ENCODE results near the gene GAB2. TPM values are rescaled to one million over a fixed set of nuclear protein-coding genes. Genes with fewer than 3 reads are reported as not detected.

GAB2 gene
- total RNA-seq, 2 experiments from 2014 or later = 10.7 to 11.9 TPM

GRCh38 chr11:78290293-78291176 is 127.1 kb downstream of the GAB2 start:
- H3K4me3 ChIP-seq (ENCODE audit: low read length) = no peak overlapping the region
- no peak for TF ChIP-seq CTCF (IDR thresholded peaks at IDR 0.05)
- peak in 3 of 14 experiments; percentile 42 to 70 (median 63) for DNase-seq
- H3K36me3 Mint-ChIP-seq (ENCODE audit: low read depth) = no peaks in the 10 kb centered on the region
- peak; percentile 46 for ATAC-seq (ENCODE audit: poor library complexity)
- peak overlapping the region in 1 of 2 donors; percentile 31 for H3K27ac ChIP-seq (ENCODE audit: low read depth in 1 of 2, low read length in 2 of 2)
- H3K9me3 Mint-ChIP-seq = peaks cover 4% of the 10 kb centered on the region
- intact Hi-C loops (cut with DNase I, micrococcal nuclease) = no loop called here
- POLR2A ChIA-PET = no interaction called here
- CTCF ChIA-PET = interaction anchor here (1.5 kb wide), 1 partner anchor 99 kb away, joined by 3 read pairs; no protein-coding TSS in a partner anchor
- H3K4me3 Mint-ChIP-seq = no peak overlapping the region
- no peaks in the 10 kb centered on the region for H3K36me3 ChIP-seq (ENCODE audit: insufficient read depth, low read length)
- H3K4me1 ChIP-seq (ENCODE audit: insufficient read depth, low read length) = peaks cover 9% of the 10 kb centered on the region
- no peaks in the 10 kb centered on the region for H3K27me3 Mint-ChIP-seq
- H3K9me3 ChIP-seq (ENCODE audit: control insufficient read depth in 1 of 2, insufficient read depth in 1 of 2, low read length in 2 of 2) = no peaks in the 10 kb centered on the region
- no peaks in the 10 kb centered on the region for H3K27me3 ChIP-seq (ENCODE audit: control insufficient read depth in 1 of 2, insufficient read depth in 2 of 2, low read length in 2 of 2)
- no peak overlapping the region for H3K27ac Mint-ChIP-seq
- H3K4me1 Mint-ChIP-seq (ENCODE audit: low read depth) = peaks cover 26% of the 10 kb centered on the region

- ATAC-seq (ENCODE audit: poor library complexity) = no peak
- POLR2A ChIA-PET = no interaction called here
- Histone ChIP-seq H3K36me3 (ENCODE audit: insufficient read depth, low read length) (no peaks in the 10 kb centered on the region), H3K4me1 (ENCODE audit: insufficient read depth, low read length) (peaks cover 9% of the 10 kb centered on the region), H3K27me3 (ENCODE audit: control insufficient read depth in 1 of 2, insufficient read depth in 2 of 2, low read length in 2 of 2) (no peaks in the 10 kb centered on the region), H3K4me3 (ENCODE audit: low read length) (no peak overlapping the region), H3K9me3 (ENCODE audit: control insufficient read depth in 1 of 2, insufficient read depth in 1 of 2, low read length in 2 of 2) (no peaks in the 10 kb centered on the region), H3K27ac (ENCODE audit: low read depth in 1 of 2, low read length in 2 of 2) (peak overlapping the region in 1 of 2 donors; percentile 31)
- Mint-ChIP-seq H3K36me3 (ENCODE audit: low read depth) (no peaks in the 10 kb centered on the region), H3K27me3 (no peaks in the 10 kb centered on the region), H3K4me3 (no peak overlapping the region), H3K27ac (no peak overlapping the region), H3K4me1 (ENCODE audit: low read depth) (peaks cover 26% of the 10 kb centered on the region), H3K9me3 (peaks cover 4% of the 10 kb centered on the region)
- intact Hi-C loops (cut with DNase I, micrococcal nuclease) = no loop called here
- DNase-seq = no peak
- CTCF ChIA-PET = no interaction called here
- no peak for TF ChIP-seq CTCF (IDR thresholded peaks at IDR 0.05)
Observed at GRCh38 chr11:78289552-78290292, 127.9 kb downstream of the GAB2 start.

- Histone ChIP-seq H3K4me3 (ENCODE audit: low read length) (no peak overlapping the region), H3K27ac (ENCODE audit: low read depth in 1 of 2, low read length in 2 of 2) (no peak overlapping the region), H3K9me3 (ENCODE audit: control insufficient read depth in 1 of 2, insufficient read depth in 1 of 2, low read length in 2 of 2) (no peaks in the 10 kb centered on the region), H3K27me3 (ENCODE audit: control insufficient read depth in 1 of 2, insufficient read depth in 2 of 2, low read length in 2 of 2) (no peaks in the 10 kb centered on the region), H3K36me3 (ENCODE audit: insufficient read depth, low read length) (no peaks in the 10 kb centered on the region), H3K4me1 (ENCODE audit: insufficient read depth, low read length) (no peaks in the 10 kb centered on the region)
- DNase-seq (no peak), ATAC-seq (ENCODE audit: poor library complexity) (no peak)
- peaks cover 4% of the 10 kb centered on the region for H3K9me3 Mint-ChIP-seq
- H3K27me3 Mint-ChIP-seq = no peaks in the 10 kb centered on the region
- TF ChIP-seq CTCF (IDR thresholded peaks at IDR 0.05) = no peak
- ChIA-PET CTCF (no interaction called here), POLR2A (no interaction called here)
- H3K36me3 Mint-ChIP-seq (ENCODE audit: low read depth) = no peaks in the 10 kb centered on the region
- no peak overlapping the region for H3K4me3 Mint-ChIP-seq
- peaks cover 7% of the 10 kb centered on the region for H3K4me1 Mint-ChIP-seq (ENCODE audit: low read depth)
- no peak overlapping the region for H3K27ac Mint-ChIP-seq
- intact Hi-C loops (cut with DNase I, micrococcal nuclease) = no loop called here
Observed at GRCh38 chr11:78284260-78284659, 133.4 kb downstream of the GAB2 start.

Data from CD4-positive, alpha-beta T cell (primary cell).